HUES6 (cell line): ENCODE measurements around the gene EFCAB7.

ENCODE experiments used
- H3K27ac ChIP-seq: 2 replicates; pipeline ENCODE4 v1.7.0; 2013; ENCODE audit warnings: low read depth, mild to moderate bottlenecking, low read length, inconsistent platforms
- H3K27me3 ChIP-seq: 2 replicates; pipeline ENCODE4 v1.6.1; 2013; ENCODE audit warnings: low read length; ENCODE audit not compliant: control insufficient read depth, insufficient read depth
- H3K36me3 ChIP-seq: 2 replicates; pipeline ENCODE4 v1.6.1; 2013; ENCODE audit warnings: low read length; ENCODE audit not compliant: control insufficient read depth, insufficient read depth
- H3K4me1 ChIP-seq: 2 replicates; pipeline ENCODE4 v1.6.1; 2013; ENCODE audit warnings: low read length; ENCODE audit not compliant: control insufficient read depth, insufficient read depth
- H3K4me3 ChIP-seq: 2 replicates; pipeline ENCODE4 v1.5.1; 2013; ENCODE audit warnings: low read depth, low read length
- H3K9ac ChIP-seq: one replicate; pipeline ENCODE4 v1.6.1; 2013; ENCODE audit warnings: mild to moderate bottlenecking, low read length
- H3K9me3 ChIP-seq: 2 replicates; pipeline ENCODE4 v1.6.1; 2013; ENCODE audit warnings: low read depth, low read length; ENCODE audit not compliant: control insufficient read depth, insufficient read depth

Gene EFCAB7

GRCh38 chr1:63590166-63590560, 66.8 kb downstream of the EFCAB7 start:
- Histone ChIP-seq H3K9me3 (0 out of 2 replicates have a peak, but pooled peaks cover 4% of the 10 kb centered on the region), H3K4me1 (peaks cover 8% of the 10 kb centered on the region), H3K9ac (no peak overlapping the region), H3K4me3 (no peak overlapping the region), H3K27ac (no peak overlapping the region), H3K27me3 (no peaks in the 10 kb centered on the region), H3K36me3 (peaks cover under 1% of the 10 kb centered on the region; the same call in 1 of the 2 replicates)

- H3K27ac ChIP-seq, result peak overlapping the region; percentile 20; the same call in 1 of the 2 replicates
- H3K4me1 ChIP-seq, result peaks cover 8% of the 10 kb centered on the region
- H3K36me3 ChIP-seq, result peaks cover 6% of the 10 kb centered on the region; the same call in 1 of the 2 replicates
- H3K27me3 ChIP-seq, result no peaks in the 10 kb centered on the region
- H3K4me3 ChIP-seq, result peak overlapping the region; percentile 76
- no peaks in the 10 kb centered on the region for H3K9me3 ChIP-seq
- peak overlapping the region; percentile 85 for H3K9ac ChIP-seq
These were observed 69.4 kb downstream of the EFCAB7 start for GRCh38 chr1:63592536-63593302.

- Histone ChIP-seq H3K4me1 (peaks cover 8% of the 10 kb centered on the region), H3K9ac (peak within 1 kb of the TSS; percentile 85), H3K27ac (peak within 1 kb of the TSS; percentile 20; the same call in 1 of the 2 replicates)
These were observed 70.1 kb downstream of the EFCAB7 start, which contains the start of gene PGM1 for GRCh38 chr1:63593303-63593885. PGM1 (plus strand) TSS chr1:63593411; CDS start chr1:63593489, 78 bp downstream.

GRCh38 chr1:63593886-63594605, 70.7 kb downstream of the EFCAB7 start:
- Histone ChIP-seq H3K36me3 (peaks cover 12% of the 10 kb centered on the region; the same call in 1 of the 2 replicates), H3K27me3 (no peaks in the 10 kb centered on the region), H3K27ac (peak overlapping the region; percentile 20; the same call in 1 of the 2 replicates), H3K4me3 (peak overlapping the region; percentile 76), H3K4me1 (peaks cover 8% of the 10 kb centered on the region), H3K9ac (peak overlapping the region; percentile 85), H3K9me3 (no peaks in the 10 kb centered on the region)

More at GRCh38 chr1:63593303-63593885, 70.1 kb downstream of the EFCAB7 start, which contains the start of gene PGM1:
- no peaks in the 10 kb centered on the region for H3K27me3 ChIP-seq
- H3K9me3 ChIP-seq, result no peaks in the 10 kb centered on the region
- peak within 1 kb of the TSS; percentile 76 for H3K4me3 ChIP-seq
- H3K36me3 ChIP-seq, result peaks cover 6% of the 10 kb centered on the region; the same call in 1 of the 2 replicates

- H3K9me3 ChIP-seq, result no peaks in the 10 kb centered on the region
- H3K4me3 ChIP-seq, result no peak overlapping the region
- peaks cover 16% of the 10 kb centered on the region for H3K4me1 ChIP-seq
- peaks cover 12% of the 10 kb centered on the region; the same call in 1 of the 2 replicates for H3K36me3 ChIP-seq
- no peak overlapping the region for H3K9ac ChIP-seq
- H3K27ac ChIP-seq, result no peak overlapping the region
- no peaks in the 10 kb centered on the region for H3K27me3 ChIP-seq
These were observed 72.1 kb downstream of the EFCAB7 start for GRCh38 chr1:63595435-63595834.

- Histone ChIP-seq H3K27me3 (no peaks in the 10 kb centered on the region), H3K4me3 (no peak overlapping the region), H3K27ac (no peak overlapping the region), H3K36me3 (peaks cover 15% of the 10 kb centered on the region; the same call in 1 of the 2 replicates), H3K9me3 (no peaks in the 10 kb centered on the region), H3K4me1 (peaks cover 17% of the 10 kb centered on the region), H3K9ac (no peak overlapping the region)
These were observed 76.5 kb downstream of the EFCAB7 start for GRCh38 chr1:63599799-63600198.

GRCh38 chr1:63600248-63600647, 76.9 kb downstream of the EFCAB7 start:
- H3K36me3 ChIP-seq, result peaks cover 14% of the 10 kb centered on the region; the same call in 1 of the 2 replicates
- H3K27me3 ChIP-seq, result no peaks in the 10 kb centered on the region
- H3K4me3 ChIP-seq, result no peak overlapping the region
- no peak overlapping the region for H3K27ac ChIP-seq
- no peak overlapping the region for H3K9ac ChIP-seq
- no peaks in the 10 kb centered on the region for H3K9me3 ChIP-seq
- H3K4me1 ChIP-seq, result peaks cover 17% of the 10 kb centered on the region

- H3K36me3 ChIP-seq, result peaks cover 9% of the 10 kb centered on the region; the same call in 1 of the 2 replicates
- H3K27ac ChIP-seq, result no peak overlapping the region
- no peaks in the 10 kb centered on the region for H3K9me3 ChIP-seq
- H3K9ac ChIP-seq, result no peak overlapping the region
- no peak overlapping the region for H3K4me3 ChIP-seq
- no peaks in the 10 kb centered on the region for H3K27me3 ChIP-seq
- H3K4me1 ChIP-seq, result peaks cover 17% of the 10 kb centered on the region
These were observed 77.7 kb downstream of the EFCAB7 start for GRCh38 chr1:63601061-63601460.

- Histone ChIP-seq H3K9ac (no peak overlapping the region), H3K9me3 (no peaks in the 10 kb centered on the region), H3K4me1 (peaks cover 17% of the 10 kb centered on the region), H3K27ac (no peak overlapping the region), H3K4me3 (no peak overlapping the region), H3K36me3 (peaks cover 9% of the 10 kb centered on the region; the same call in 1 of the 2 replicates), H3K27me3 (no peaks in the 10 kb centered on the region)
These were observed 78.1 kb downstream of the EFCAB7 start for GRCh38 chr1:63601463-63601862.

- peaks cover 17% of the 10 kb centered on the region for H3K4me1 ChIP-seq
- H3K27me3 ChIP-seq, result no peaks in the 10 kb centered on the region
- H3K9ac ChIP-seq, result no peak overlapping the region
- H3K27ac ChIP-seq, result no peak overlapping the region
- H3K9me3 ChIP-seq, result no peaks in the 10 kb centered on the region
- peaks cover 9% of the 10 kb centered on the region; the same call in 1 of the 2 replicates for H3K36me3 ChIP-seq
- no peak overlapping the region for H3K4me3 ChIP-seq
These were observed 78.6 kb downstream of the EFCAB7 start for GRCh38 chr1:63601912-63602311.
